Peyer's patch (tissue), 4 donors: ENCODE results near the gene EPB41L1. TPM values are rescaled to one million over a fixed set of nuclear protein-coding genes. Genes with fewer than 3 reads are reported as not detected.

Experiments
- DNase-seq, 3 donors: peaks; one replicate each; pipeline ENCODE4 v3.0.0-alpha.2; 2017 to 2019
- H3K27ac ChIP-seq, 4 donors: fragments of 200-600 bp; sonication (generic); one replicate each; pipeline ENCODE4 v1.5.1; 2016 to 2019
- H3K27me3 ChIP-seq, 2 donors: fragments of 200-600 bp; sonication (generic); one replicate each; pipeline ENCODE4 v1.5.1; 2019
- H3K36me3 ChIP-seq, 3 donors: fragments of 200-600 bp; sonication (generic); one replicate each; pipeline ENCODE4 v1.5.1; 2016 to 2019
- H3K4me1 ChIP-seq, 4 donors: fragments of 200-600 bp; sonication (generic); one replicate each; pipeline ENCODE4 v1.5.1; 2016 to 2019
- H3K4me3 ChIP-seq, 4 donors: fragments of 200-600 bp; sonication (generic); 1 replicate in 3 of 4; 2 replicates in 1 of 4; pipeline ENCODE4 v1.5.1; 2016 to 2019; ENCODE audit warnings: mild to moderate bottlenecking in 1 of 4
- H3K9me3 ChIP-seq, 4 donors: fragments of 200-600 bp; sonication (generic); one replicate each; pipeline ENCODE4 v1.5.1; 2016 to 2019; ENCODE audit warnings: mild to moderate bottlenecking in 1 of 4
- POLR2A ChIP-seq, 2 donors: fragments of 450-650 bp; IDR thresholded peaks; one replicate each; pipeline ENCODE4 v1.5.1; 2017; ENCODE audit warnings: antibody characterized with exemption in 2 of 2, mild to moderate bottlenecking in 2 of 2, moderate library complexity in 2 of 2
- total RNA-seq, 4 donors: library from RNA; depleted of rRNA; stranded (reverse); fragments of >200 nt; gene quantifications; one replicate each; pipeline ENCODE4 v1.1.0, GENCODE V29; 2016
- TF ChIP-seq, protein P1 (sequence below), 6 experiments: fragments of 450-650 bp in 4 of 6; fragments of 200-600 bp in 2 of 6; sonication (generic) in 1 of 6; IDR thresholded peaks; one replicate each; pipeline ENCODE4 v1.5.1; 2017 to 2019; ENCODE audit warnings: antibody characterized with exemption in 6 of 6, mild to moderate bottlenecking in 3 of 6, moderate library complexity in 1 of 6

EPB41L1 gene
- total RNA-seq, 4 donors from 2014 or later, result 23.1 to 104 (median 57.2) TPM

DNA sequence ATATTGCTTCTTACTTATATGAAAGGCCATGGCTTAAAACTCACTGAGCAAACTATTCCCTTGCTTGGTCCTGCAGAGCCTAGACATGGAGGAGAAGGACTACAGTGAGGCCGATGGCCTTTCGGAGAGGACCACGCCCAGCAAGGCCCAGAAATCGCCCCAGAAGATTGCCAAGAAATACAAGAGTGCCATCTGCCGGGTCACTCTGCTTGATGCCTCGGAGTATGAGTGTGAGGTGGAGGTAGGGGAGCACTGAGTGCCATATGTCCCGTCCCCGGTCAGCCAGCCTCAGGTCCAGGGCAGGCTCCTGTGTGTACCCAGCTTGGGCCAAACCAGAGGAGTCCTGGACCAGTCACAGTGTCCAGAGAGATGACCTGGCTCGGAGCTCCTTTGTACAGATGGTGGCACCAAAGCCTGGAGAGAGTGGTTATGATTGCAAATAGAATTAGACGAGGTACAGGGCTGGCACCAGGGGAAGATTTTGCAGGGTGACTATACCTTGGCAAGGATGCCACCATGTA is 21.0 kb downstream of the EPB41L1 start:
- Histone ChIP-seq H3K9me3 (no peaks in the 10 kb centered on the region), H3K4me3 (no peak overlapping the region), H3K36me3 (peaks cover 0 to 12% (median 0%) of the 10 kb centered on the region in 3 donors), H3K27me3 (no peaks in the 10 kb centered on the region), H3K4me1 (no peaks in the 10 kb centered on the region), H3K27ac (no peak overlapping the region)
- TF ChIP-seq, protein P1, sequence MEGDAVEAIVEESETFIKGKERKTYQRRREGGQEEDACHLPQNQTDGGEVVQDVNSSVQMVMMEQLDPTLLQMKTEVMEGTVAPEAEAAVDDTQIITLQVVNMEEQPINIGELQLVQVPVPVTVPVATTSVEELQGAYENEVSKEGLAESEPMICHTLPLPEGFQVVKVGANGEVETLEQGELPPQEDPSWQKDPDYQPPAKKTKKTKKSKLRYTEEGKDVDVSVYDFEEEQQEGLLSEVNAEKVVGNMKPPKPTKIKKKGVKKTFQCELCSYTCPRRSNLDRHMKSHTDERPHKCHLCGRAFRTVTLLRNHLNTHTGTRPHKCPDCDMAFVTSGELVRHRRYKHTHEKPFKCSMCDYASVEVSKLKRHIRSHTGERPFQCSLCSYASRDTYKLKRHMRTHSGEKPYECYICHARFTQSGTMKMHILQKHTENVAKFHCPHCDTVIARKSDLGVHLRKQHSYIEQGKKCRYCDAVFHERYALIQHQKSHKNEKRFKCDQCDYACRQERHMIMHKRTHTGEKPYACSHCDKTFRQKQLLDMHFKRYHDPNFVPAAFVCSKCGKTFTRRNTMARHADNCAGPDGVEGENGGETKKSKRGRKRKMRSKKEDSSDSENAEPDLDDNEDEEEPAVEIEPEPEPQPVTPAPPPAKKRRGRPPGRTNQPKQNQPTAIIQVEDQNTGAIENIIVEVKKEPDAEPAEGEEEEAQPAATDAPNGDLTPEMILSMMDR (IDR thresholded peaks at IDR 0.05), result no peak
- no peak for TF ChIP-seq POLR2A (IDR thresholded peaks at IDR 0.05)
- DNase-seq, result no peak

DNA sequence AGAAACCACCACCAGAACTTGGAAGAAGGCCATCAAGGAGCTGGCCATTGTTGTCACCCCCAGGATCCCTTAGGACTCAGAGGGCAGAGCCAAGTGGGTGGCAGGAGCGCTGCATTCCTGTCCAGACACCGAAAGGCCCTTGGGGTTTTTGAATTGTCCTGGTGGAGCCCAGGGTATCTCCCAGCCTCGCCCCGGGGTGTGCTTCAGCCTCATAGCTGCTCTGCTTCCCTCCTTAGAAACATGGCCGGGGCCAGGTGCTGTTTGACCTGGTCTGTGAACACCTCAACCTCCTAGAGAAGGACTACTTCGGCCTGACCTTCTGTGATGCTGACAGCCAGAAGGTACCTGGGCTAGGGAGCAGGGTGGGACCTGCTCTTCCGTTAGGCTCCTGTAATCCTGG is 23.2 kb downstream of the EPB41L1 start:
- H3K9me3 ChIP-seq, result no peaks in the 10 kb centered on the region
- no peaks in the 10 kb centered on the region for H3K27me3 ChIP-seq
- H3K4me3 ChIP-seq, result no peak overlapping the region
- peaks cover 0 to under 1% (median 0%) of the 10 kb centered on the region in 4 donors for H3K4me1 ChIP-seq
- no peak overlapping the region for H3K27ac ChIP-seq
- no peak for DNase-seq
- H3K36me3 ChIP-seq, result peaks cover 0 to 12% (median 0%) of the 10 kb centered on the region in 3 donors
- TF ChIP-seq, protein P1 (IDR thresholded peaks at IDR 0.05), result no peak
- no peak for TF ChIP-seq POLR2A (IDR thresholded peaks at IDR 0.05)

GRCh38 chr20:36179170-36179945 is 24.8 kb downstream of the EPB41L1 start:
- no peak overlapping the region for H3K27ac ChIP-seq
- H3K9me3 ChIP-seq, result no peaks in the 10 kb centered on the region
- H3K36me3 ChIP-seq, result peaks cover 0 to 12% (median 0%) of the 10 kb centered on the region in 3 donors
- H3K4me1 ChIP-seq, result peaks cover 0 to 5% (median 0%) of the 10 kb centered on the region in 4 donors
- no peaks in the 10 kb centered on the region for H3K27me3 ChIP-seq
- TF ChIP-seq, protein P1 (IDR thresholded peaks at IDR 0.05), result no peak
- no peak for TF ChIP-seq POLR2A (IDR thresholded peaks at IDR 0.05)
- no peak overlapping the region for H3K4me3 ChIP-seq
- DNase-seq, result no peak

GRCh38 chr20:36180323-36180722 is 25.8 kb downstream of the EPB41L1 start:
- Histone ChIP-seq H3K36me3 (peaks cover 0 to 13% (median 0%) of the 10 kb centered on the region in 3 donors), H3K4me3 (no peak overlapping the region), H3K4me1 (peaks cover 0 to 5% (median 0%) of the 10 kb centered on the region in 4 donors), H3K9me3 (no peaks in the 10 kb centered on the region), H3K27me3 (no peaks in the 10 kb centered on the region), H3K27ac (no peak overlapping the region)
- no peak for DNase-seq
- TF ChIP-seq POLR2A (IDR thresholded peaks at IDR 0.05), result no peak
- TF ChIP-seq, protein P1 (IDR thresholded peaks at IDR 0.05), result no peak

DNA sequence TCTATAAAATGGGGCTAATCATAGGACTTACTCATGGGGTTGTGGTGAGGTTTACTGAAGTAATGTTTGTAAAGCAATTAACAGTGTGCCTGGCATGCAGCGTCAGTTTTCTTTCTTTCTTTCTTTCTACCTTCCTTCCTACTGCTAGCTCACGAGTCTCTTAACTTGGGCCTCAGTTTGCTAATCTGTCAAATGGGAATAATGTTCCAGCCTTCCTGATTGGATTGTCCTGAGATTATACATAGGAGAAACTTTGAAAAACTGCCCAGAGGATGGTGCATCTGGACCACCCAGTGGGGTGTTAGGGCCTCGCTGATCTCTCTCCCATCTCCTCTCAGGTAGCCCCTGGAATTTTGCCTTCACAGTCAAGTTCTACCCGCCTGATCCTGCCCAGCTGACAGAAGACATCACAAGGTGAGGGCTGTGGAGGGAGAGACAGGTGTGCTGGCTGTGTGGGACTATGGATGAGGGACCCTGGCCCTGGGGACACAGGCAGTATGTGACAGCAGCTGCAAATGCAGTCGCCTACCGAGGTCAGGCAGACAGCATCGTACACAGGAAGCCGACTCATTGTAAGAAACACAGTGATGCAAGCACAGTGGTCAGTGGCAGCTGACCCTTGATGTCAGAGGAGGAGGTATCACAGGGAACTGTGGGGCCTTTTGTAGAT is 27.5 kb downstream of the EPB41L1 start:
- TF ChIP-seq, protein P1 (IDR thresholded peaks at IDR 0.05), result no peak
- TF ChIP-seq POLR2A (IDR thresholded peaks at IDR 0.05), result no peak
- Histone ChIP-seq H3K36me3 (peaks cover 0 to 7% (median 0%) of the 10 kb centered on the region in 3 donors), H3K27me3 (no peaks in the 10 kb centered on the region), H3K4me3 (no peak overlapping the region), H3K9me3 (no peaks in the 10 kb centered on the region), H3K27ac (no peak overlapping the region), H3K4me1 (peaks cover 0 to 5% (median 0%) of the 10 kb centered on the region in 4 donors)
- no peak for DNase-seq
